ENCODE results near the gene ZNF518A. TPM values are rescaled to one million over a fixed set of nuclear protein-coding genes. Genes with fewer than 3 reads are reported as not detected.

The ZNF518A gene
- total RNA-seq, 1 experiment from 2014 or later: 36.2 TPM

GRCh38 chr10:96096958-96097357, 33.1 kb upstream of the ZNF518A start:
- Histone ChIP-seq H2BK20ac (ENCODE audit: low read depth, low read length, poor library complexity, severe bottlenecking) (no peak overlapping the region), H3T11ph (ENCODE audit: low read length) (no peak overlapping the region), H2BK5ac (ENCODE audit: insufficient read length, low read length) (no peak overlapping the region), H4K8ac (replicated peaks; ENCODE audit: insufficient read length, low read depth, low read length) (no peak overlapping the region), H2AFZ (ENCODE audit: low read length) (no peak overlapping the region), H3K4me2 (ENCODE audit: insufficient read depth, insufficient read length, low read length) (no peak overlapping the region), H2BK15ac (ENCODE audit: low read depth, low read length) (no peak overlapping the region), H3K9me3 (ENCODE audit: control insufficient read depth, low read depth, low read length) (no peaks in the 10 kb centered on the region), H3K27ac (ENCODE audit: insufficient read length, low read depth, low read length) (no peak overlapping the region), H3K79me2 (ENCODE audit: insufficient read depth, low read length) (no peaks in the 10 kb centered on the region), H3K4me1 (ENCODE audit: insufficient read depth, low read length) (no peaks in the 10 kb centered on the region), H3K14ac (ENCODE audit: insufficient read depth, low read length) (no peak overlapping the region), H2BK120ac (ENCODE audit: low read depth, low read length, poor library complexity, severe bottlenecking) (no peak overlapping the region), H3K56ac (ENCODE audit: insufficient read length, low read depth, low read length) (no peak overlapping the region), H4K5ac (ENCODE audit: insufficient read length, low read depth, low read length) (no peak overlapping the region), H3K23me2 (ENCODE audit: insufficient read length, low read depth, low read length, poor library complexity, severe bottlenecking) (no peaks in the 10 kb centered on the region), H3K9ac (ENCODE audit: extremely low read depth, insufficient read length, low read length) (no peak overlapping the region), H4K91ac (ENCODE audit: insufficient read length, low read depth, low read length) (no peak overlapping the region), H4K20me1 (ENCODE audit: control insufficient read depth, insufficient read depth, insufficient read length) (no peaks in the 10 kb centered on the region), H3K18ac (ENCODE audit: insufficient read length, low read depth, low read length) (no peak overlapping the region), H3K27me3 (ENCODE audit: insufficient read depth, low read length) (no peaks in the 10 kb centered on the region; the same call in 1 of the 2 replicates), H3K4ac (ENCODE audit: low read depth, low read length) (no peak overlapping the region), H3K79me1 (ENCODE audit: insufficient read depth, low read depth, low read length, poor library complexity, severe bottlenecking) (no peaks in the 10 kb centered on the region), H3K23ac (ENCODE audit: insufficient read length, low read depth, low read length) (no peak overlapping the region), H2BK12ac (ENCODE audit: insufficient read length, low read depth, low read length) (no peak overlapping the region), H2AK5ac (ENCODE audit: insufficient read length, low read length) (no peak overlapping the region)
- Mint-ChIP-seq H3K27me3 (ENCODE audit: low read depth) (no peaks in the 10 kb centered on the region; the same call in 1 of the 2 replicates), H3K27ac (no peak overlapping the region), H3K9me3 (no peaks in the 10 kb centered on the region), H3K36me3 (ENCODE audit: insufficient read depth in 1 of 3, low read depth in 3 of 3) (no peaks in the 10 kb centered on the region), H3K4me1 (no peaks in the 10 kb centered on the region), H3K4me3 (no peak overlapping the region)
- no peak for DNase-seq
- no peak for TF ChIP-seq CTCF (conservative IDR thresholded peaks at IDR 0.05)
- no CpG with 5 or more reads among the region's 1 CpG for WGBS (ENCODE audit: extremely low coverage, insufficient read length, low lambda C conversion rate)
